Measurements from ENCODE around the gene HABP2.

The HABP2 gene

DNA sequence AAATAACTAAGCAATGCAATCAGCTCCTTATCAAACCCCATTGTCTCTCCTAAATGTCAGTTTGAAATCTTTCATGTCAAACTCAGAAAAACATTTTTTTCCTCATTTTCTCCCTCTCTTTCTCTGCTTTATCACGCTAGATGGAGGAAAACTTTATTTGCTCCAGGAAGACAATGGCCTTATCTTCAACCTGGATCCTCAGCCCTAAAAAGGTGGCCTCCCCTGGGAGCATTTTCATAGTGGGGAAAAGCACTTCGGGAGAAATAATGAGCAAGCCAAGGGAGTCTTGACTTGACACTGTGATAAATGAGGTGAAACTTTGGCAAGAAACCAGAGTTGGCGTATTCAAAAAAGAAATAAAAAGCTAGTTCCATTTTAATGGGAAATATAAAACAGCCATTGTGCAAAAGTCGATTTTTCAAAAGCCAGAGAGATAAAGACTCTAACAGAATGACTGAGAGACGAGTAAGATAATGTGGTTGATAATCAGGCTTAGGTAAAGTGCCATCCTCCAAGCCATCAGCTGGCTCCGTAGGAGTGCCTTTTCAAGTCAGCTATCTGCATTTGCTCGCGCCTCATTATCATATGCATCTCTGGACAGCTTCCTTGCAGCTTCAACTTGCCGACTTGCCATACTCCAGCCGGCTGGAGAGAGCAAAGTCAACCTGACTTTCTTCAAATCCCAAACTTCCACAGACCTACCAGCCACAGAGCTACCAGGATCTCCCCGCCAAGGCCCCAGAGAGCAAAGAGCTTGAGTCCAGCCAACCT is 19.9 kb downstream of the HABP2 start:
- no peak overlapping the region for H3K27ac ChIP-seq (ENCODE audit: low read depth, low read length)
- H3K36me3 ChIP-seq (ENCODE audit: control insufficient read depth, insufficient read depth, low read length) = no peaks in the 10 kb centered on the region
- no peaks in the 10 kb centered on the region for H3K4me1 ChIP-seq (ENCODE audit: control insufficient read depth, insufficient read depth, low read length)
- H3K9me3 ChIP-seq (ENCODE audit: control insufficient read depth, insufficient read depth, low read depth, low read length) = no peaks in the 10 kb centered on the region
- no peak overlapping the region for H3K9ac ChIP-seq (ENCODE audit: low read length)
- H3K27me3 ChIP-seq (ENCODE audit: control insufficient read depth, insufficient read depth, low read length) = peaks cover 19% of the 10 kb centered on the region
- H3K4me3 ChIP-seq (ENCODE audit: low read depth, low read length) = no peak overlapping the region

DNA sequence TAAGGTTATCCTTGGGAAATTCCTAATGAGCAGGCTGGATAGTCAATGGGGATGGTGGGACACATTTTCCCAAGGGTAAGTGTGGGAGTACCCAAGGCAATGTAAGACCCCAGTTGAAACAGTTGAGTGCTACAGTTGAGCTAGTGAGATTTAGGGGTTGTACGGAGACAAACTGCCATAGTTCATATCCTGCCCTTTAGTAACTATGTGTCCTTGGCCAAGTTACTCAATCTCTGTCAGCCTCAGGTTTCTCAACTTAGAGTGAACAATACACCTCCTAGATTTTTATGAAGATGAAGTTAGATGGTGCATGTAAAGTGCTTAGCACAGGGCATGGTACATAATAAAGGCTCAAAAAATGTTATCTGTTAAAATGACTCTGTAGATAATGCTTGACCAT is 20.5 kb downstream of the HABP2 start:
- no peak overlapping the region for H3K27ac ChIP-seq (ENCODE audit: low read depth, low read length)
- peaks cover 19% of the 10 kb centered on the region for H3K27me3 ChIP-seq (ENCODE audit: control insufficient read depth, insufficient read depth, low read length)
- no peak overlapping the region for H3K4me3 ChIP-seq (ENCODE audit: low read depth, low read length)
- no peaks in the 10 kb centered on the region for H3K4me1 ChIP-seq (ENCODE audit: control insufficient read depth, insufficient read depth, low read length)
- H3K9ac ChIP-seq (ENCODE audit: low read length) = no peak overlapping the region
- H3K9me3 ChIP-seq (ENCODE audit: control insufficient read depth, insufficient read depth, low read depth, low read length) = no peaks in the 10 kb centered on the region
- H3K36me3 ChIP-seq (ENCODE audit: control insufficient read depth, insufficient read depth, low read length) = no peaks in the 10 kb centered on the region

DNA sequence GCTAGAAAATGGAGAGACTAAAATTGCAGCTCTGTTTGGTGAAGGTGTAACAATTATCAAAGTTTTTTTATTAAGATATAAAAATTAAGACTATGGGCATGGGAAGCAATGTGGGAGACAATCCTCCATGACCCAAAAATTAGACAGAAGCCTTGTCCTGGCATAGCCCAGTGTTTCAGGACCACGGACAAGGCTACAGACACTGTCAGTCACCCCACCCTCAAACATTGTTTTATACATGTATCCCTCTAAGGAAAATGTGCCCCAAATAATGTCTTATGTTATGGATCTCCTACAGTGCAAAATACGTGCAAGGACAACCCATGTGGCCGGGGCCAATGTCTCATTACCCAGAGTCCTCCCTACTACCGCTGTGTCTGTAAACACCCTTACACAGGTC is 24.0 kb downstream of the HABP2 start:
- H3K9ac ChIP-seq (ENCODE audit: low read length) = no peak overlapping the region
- H3K27me3 ChIP-seq (ENCODE audit: control insufficient read depth, insufficient read depth, low read length) = peaks cover 30% of the 10 kb centered on the region
- H3K4me3 ChIP-seq (ENCODE audit: low read depth, low read length) = no peak overlapping the region
- H3K9me3 ChIP-seq (ENCODE audit: control insufficient read depth, insufficient read depth, low read depth, low read length) = no peaks in the 10 kb centered on the region
- H3K27ac ChIP-seq (ENCODE audit: low read depth, low read length) = no peak overlapping the region
- H3K4me1 ChIP-seq (ENCODE audit: control insufficient read depth, insufficient read depth, low read length) = no peaks in the 10 kb centered on the region
- no peaks in the 10 kb centered on the region for H3K36me3 ChIP-seq (ENCODE audit: control insufficient read depth, insufficient read depth, low read length)

DNA sequence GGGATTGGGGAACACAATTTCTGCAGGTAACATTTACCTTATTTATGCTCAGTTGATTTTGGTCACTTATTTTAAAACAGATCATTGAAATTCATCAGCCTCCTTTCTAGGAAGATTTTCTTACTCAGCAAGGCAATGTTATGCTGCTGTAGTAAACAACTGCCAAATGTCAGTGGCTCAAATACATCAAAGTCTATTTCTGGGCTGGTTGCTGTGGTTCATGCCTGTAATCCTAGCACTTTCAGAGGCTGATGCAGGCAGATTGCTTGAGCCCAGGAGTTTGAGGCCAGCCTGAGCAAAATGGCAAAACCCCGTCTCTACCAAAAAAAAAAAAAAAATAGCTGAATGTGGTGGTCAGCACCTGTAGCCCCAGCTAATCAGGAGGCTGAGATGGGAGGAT is 25.9 kb downstream of the HABP2 start:
- Histone ChIP-seq H3K9ac (ENCODE audit: low read length) (no peak overlapping the region), H3K27me3 (ENCODE audit: control insufficient read depth, insufficient read depth, low read length) (peaks cover 30% of the 10 kb centered on the region; the same call in 1 of the 2 replicates), H3K36me3 (ENCODE audit: control insufficient read depth, insufficient read depth, low read length) (no peaks in the 10 kb centered on the region), H3K4me1 (ENCODE audit: control insufficient read depth, insufficient read depth, low read length) (no peaks in the 10 kb centered on the region), H3K4me3 (ENCODE audit: low read depth, low read length) (no peak overlapping the region), H3K27ac (ENCODE audit: low read depth, low read length) (no peak overlapping the region), H3K9me3 (ENCODE audit: control insufficient read depth, insufficient read depth, low read depth, low read length) (no peaks in the 10 kb centered on the region)

DNA sequence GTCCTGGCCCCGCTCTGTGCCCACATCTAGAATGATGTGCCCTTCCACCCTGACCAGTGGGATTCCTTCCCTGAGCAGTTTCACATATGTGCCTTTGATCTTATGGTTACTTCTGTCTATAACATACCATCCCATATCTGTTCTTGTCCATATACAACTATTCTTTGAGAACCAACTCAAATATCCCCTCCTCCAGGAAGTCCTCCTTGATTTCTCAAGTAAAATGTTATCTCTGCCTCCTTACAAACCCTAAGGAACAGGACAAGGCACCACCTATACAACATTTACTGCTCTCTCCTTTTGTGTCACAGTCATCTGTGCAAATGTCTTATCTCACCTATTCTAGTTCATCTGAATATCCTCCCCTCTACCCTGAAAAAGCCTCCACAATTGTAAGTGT is 28.2 kb downstream of the HABP2 start:
- H3K4me3 ChIP-seq (ENCODE audit: low read depth, low read length) = no peak overlapping the region
- H3K27ac ChIP-seq (ENCODE audit: low read depth, low read length) = no peak overlapping the region
- H3K9ac ChIP-seq (ENCODE audit: low read length) = no peak overlapping the region
- no peaks in the 10 kb centered on the region for H3K9me3 ChIP-seq (ENCODE audit: control insufficient read depth, insufficient read depth, low read depth, low read length)
- H3K36me3 ChIP-seq (ENCODE audit: control insufficient read depth, insufficient read depth, low read length) = no peaks in the 10 kb centered on the region
- H3K4me1 ChIP-seq (ENCODE audit: control insufficient read depth, insufficient read depth, low read length) = no peaks in the 10 kb centered on the region
- H3K27me3 ChIP-seq (ENCODE audit: control insufficient read depth, insufficient read depth, low read length) = peaks cover 16% of the 10 kb centered on the region; the same call in 1 of the 2 replicates

DNA sequence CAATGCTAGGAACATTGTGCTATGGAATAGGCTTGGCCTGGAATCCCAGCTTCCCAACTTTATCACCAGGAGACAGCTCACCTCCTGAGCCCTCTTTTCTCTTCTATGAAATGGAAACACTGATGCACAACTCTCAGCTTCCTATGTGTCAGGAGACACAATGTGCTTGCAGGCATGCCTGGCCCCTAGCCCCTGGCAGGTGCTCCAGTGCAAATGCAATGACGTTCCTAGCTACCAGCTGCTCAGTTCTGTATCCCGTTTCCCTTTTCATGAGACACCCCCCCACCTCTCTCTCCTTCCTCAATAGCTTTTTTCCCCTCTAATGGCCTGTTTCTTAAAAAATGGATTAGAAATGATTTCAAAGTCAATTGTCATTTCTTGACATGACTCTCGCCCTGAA is 30.7 kb downstream of the HABP2 start:
- H3K4me3 ChIP-seq (ENCODE audit: low read depth, low read length) = no peak overlapping the region
- no peaks in the 10 kb centered on the region for H3K4me1 ChIP-seq (ENCODE audit: control insufficient read depth, insufficient read depth, low read length)
- H3K27ac ChIP-seq (ENCODE audit: low read depth, low read length) = no peak overlapping the region
- no peaks in the 10 kb centered on the region for H3K9me3 ChIP-seq (ENCODE audit: control insufficient read depth, insufficient read depth, low read depth, low read length)
- H3K27me3 ChIP-seq (ENCODE audit: control insufficient read depth, insufficient read depth, low read length) = peaks cover 16% of the 10 kb centered on the region; the same call in 1 of the 2 replicates
- no peak overlapping the region for H3K9ac ChIP-seq (ENCODE audit: low read length)
- H3K36me3 ChIP-seq (ENCODE audit: control insufficient read depth, insufficient read depth, low read length) = no peaks in the 10 kb centered on the region

DNA sequence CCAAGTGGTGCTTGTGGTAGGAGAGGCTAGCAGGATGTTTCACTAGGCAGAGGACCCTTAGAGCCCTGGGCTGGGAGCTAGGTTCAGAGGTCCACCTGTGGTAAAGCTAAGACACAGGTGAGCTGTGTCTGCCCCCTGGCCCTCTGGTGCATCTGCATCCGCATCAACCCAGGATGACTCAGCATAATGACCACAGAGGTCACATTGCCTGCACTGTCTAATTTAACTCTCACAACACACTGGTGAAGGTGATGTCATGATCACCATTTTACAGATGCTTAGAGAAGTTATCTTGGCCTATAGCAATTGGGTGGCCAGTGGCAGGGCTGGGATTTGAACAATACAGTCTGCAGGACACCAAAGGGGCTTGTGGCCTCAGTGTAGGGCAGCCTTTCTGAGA is 33.1 kb downstream of the HABP2 start:
- Histone ChIP-seq H3K4me1 (ENCODE audit: control insufficient read depth, insufficient read depth, low read length) (no peaks in the 10 kb centered on the region), H3K36me3 (ENCODE audit: control insufficient read depth, insufficient read depth, low read length) (no peaks in the 10 kb centered on the region), H3K9me3 (ENCODE audit: control insufficient read depth, insufficient read depth, low read depth, low read length) (no peaks in the 10 kb centered on the region), H3K4me3 (ENCODE audit: low read depth, low read length) (no peak overlapping the region), H3K27me3 (ENCODE audit: control insufficient read depth, insufficient read depth, low read length) (peaks cover 11% of the 10 kb centered on the region; the same call in 1 of the 2 replicates), H3K9ac (ENCODE audit: low read length) (no peak overlapping the region), H3K27ac (ENCODE audit: low read depth, low read length) (no peak overlapping the region)

DNA sequence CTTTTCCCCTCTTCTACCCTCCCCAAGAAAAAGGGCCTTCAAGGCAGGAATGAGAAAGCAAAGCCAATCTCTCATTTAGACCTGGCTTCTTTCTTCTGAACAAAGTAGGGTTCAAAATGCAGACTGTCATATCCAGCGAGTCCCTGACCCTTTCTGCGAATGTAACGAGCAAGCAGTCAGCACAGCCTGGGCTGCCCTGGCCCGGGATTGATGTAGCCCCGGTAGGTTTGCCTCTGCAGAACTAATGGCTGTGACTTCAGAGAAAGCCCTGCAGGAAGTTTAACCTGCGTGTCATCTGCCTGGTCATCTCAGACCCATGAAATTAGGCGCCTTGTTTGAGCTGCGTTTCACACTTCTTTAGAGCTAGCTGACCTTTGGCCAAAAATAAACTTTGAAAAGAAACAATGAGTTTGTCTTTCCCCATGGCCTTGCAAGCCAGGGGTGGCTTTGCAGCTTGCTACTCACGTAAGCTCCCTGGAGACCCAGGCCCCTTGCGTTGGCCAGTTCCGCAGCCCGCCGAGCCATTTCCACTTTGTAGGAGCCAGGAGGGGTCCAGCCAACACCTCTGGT is 36.4 kb downstream of the HABP2 start:
- Histone ChIP-seq H3K36me3 (ENCODE audit: control insufficient read depth, insufficient read depth, low read length) (no peaks in the 10 kb centered on the region), H3K27ac (ENCODE audit: low read depth, low read length) (no peak overlapping the region), H3K4me1 (ENCODE audit: control insufficient read depth, insufficient read depth, low read length) (no peaks in the 10 kb centered on the region), H3K4me3 (ENCODE audit: low read depth, low read length) (no peak overlapping the region), H3K27me3 (ENCODE audit: control insufficient read depth, insufficient read depth, low read length) (no peaks in the 10 kb centered on the region), H3K9me3 (ENCODE audit: control insufficient read depth, insufficient read depth, low read depth, low read length) (no peaks in the 10 kb centered on the region), H3K9ac (ENCODE audit: low read length) (no peak overlapping the region)

DNA sequence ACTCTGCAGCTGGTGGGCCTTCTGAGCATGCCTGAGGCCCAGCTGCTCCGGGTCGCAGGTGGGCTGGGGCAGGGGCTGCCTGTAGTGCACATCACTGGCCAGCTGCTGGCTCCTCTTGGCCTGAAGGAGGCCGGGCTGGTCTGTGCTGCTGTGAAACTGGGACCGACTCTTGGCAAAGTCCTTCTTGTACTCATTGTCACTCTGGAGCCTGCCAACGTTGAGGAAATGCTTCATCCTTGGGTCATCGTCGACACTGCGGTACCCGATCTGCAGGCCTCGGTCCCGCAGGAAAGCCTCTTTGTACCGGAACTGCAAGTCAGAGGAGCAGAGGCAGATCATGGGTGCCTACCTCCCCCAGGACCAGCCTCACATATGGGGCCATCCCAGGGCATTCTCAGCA is 37.7 kb downstream of the HABP2 start:
- H3K36me3 ChIP-seq (ENCODE audit: control insufficient read depth, insufficient read depth, low read length) = no peaks in the 10 kb centered on the region

DNA sequence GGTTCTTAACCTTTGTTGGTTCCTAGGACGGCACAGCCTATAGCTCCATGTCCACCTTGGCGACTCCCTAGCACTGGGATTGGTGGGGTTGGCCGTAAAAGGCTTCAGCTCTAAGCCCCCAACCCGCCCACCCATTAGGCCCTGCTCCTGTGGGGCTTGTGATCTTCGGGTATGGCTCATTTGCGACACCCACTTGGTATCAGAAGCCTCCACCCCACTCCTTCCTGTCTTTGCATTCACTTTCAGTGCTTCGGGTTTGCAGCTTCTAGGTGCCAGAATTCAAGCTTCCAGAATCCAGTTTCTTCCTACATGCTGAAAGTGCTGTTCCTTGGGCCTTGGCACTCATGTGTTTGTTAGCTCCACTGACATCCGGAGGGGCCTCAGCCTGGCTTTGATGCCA is 39.5 kb downstream of the HABP2 start:
- Histone ChIP-seq H3K27ac (ENCODE audit: low read depth, low read length) (no peak overlapping the region), H3K9me3 (ENCODE audit: control insufficient read depth, insufficient read depth, low read depth, low read length) (no peaks in the 10 kb centered on the region), H3K4me3 (ENCODE audit: low read depth, low read length) (no peak overlapping the region), H3K9ac (ENCODE audit: low read length) (no peak overlapping the region), H3K27me3 (ENCODE audit: control insufficient read depth, insufficient read depth, low read length) (peaks cover 8% of the 10 kb centered on the region; the same call in 1 of the 2 replicates), H3K36me3 (ENCODE audit: control insufficient read depth, insufficient read depth, low read length) (no peaks in the 10 kb centered on the region), H3K4me1 (ENCODE audit: control insufficient read depth, insufficient read depth, low read length) (no peaks in the 10 kb centered on the region)

More for the DNA sequence above, 37.7 kb downstream of the HABP2 start:
- Histone ChIP-seq H3K4me3 (ENCODE audit: low read depth, low read length) (no peak overlapping the region), H3K27me3 (ENCODE audit: control insufficient read depth, insufficient read depth, low read length) (peaks cover 5% of the 10 kb centered on the region; the same call in 1 of the 2 replicates), H3K27ac (ENCODE audit: low read depth, low read length) (no peak overlapping the region), H3K9me3 (ENCODE audit: control insufficient read depth, insufficient read depth, low read depth, low read length) (no peaks in the 10 kb centered on the region), H3K4me1 (ENCODE audit: control insufficient read depth, insufficient read depth, low read length) (no peaks in the 10 kb centered on the region), H3K9ac (ENCODE audit: low read length) (no peak overlapping the region)

DNA sequence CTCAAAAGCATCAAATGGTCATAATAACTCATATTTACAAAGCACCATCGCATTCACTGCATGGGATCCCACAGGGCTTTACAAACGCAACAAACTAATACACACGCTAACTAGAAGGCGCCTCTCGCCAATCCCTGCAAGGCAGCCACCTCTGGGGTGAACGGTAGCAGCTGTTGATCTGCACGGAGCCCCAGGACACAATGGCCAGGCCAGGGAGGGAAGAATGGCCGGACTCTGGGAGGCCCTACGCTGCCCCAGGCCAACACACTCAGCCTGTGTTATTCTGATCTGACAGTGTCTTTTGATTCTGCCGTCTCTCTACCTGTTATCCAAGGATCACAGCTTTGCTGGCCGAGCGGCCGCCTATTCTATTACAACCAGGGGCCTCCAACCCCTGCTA is 41.8 kb downstream of the HABP2 start:
- H3K27ac ChIP-seq (ENCODE audit: low read depth, low read length) = no peak overlapping the region
- H3K36me3 ChIP-seq (ENCODE audit: control insufficient read depth, insufficient read depth, low read length) = no peaks in the 10 kb centered on the region

More for the DNA sequence above, 41.8 kb downstream of the HABP2 start:
- peaks cover 11% of the 10 kb centered on the region; the same call in 1 of the 2 replicates for H3K27me3 ChIP-seq (ENCODE audit: control insufficient read depth, insufficient read depth, low read length)
- no peaks in the 10 kb centered on the region for H3K4me1 ChIP-seq (ENCODE audit: control insufficient read depth, insufficient read depth, low read length)
- H3K4me3 ChIP-seq (ENCODE audit: low read depth, low read length) = no peak overlapping the region
- no peak overlapping the region for H3K9ac ChIP-seq (ENCODE audit: low read length)
- no peaks in the 10 kb centered on the region for H3K9me3 ChIP-seq (ENCODE audit: control insufficient read depth, insufficient read depth, low read depth, low read length)
